ENCODE results near the gene ARMC12.

The ARMC12 gene

GRCh38 chr6:35774116-35774794, 37.4 kb downstream of the ARMC12 start:
- no peak for DNase-seq

GRCh38 chr6:35775031-35775430, 38.2 kb downstream of the ARMC12 start:
- DNase-seq: no peak

- DNase-seq: no peak
Observed at GRCh38 chr6:35776364-35777215, 39.8 kb downstream of the ARMC12 start, which contains the start of gene CLPSL2. Gene CLPSL2 (plus strand): TSS chr6:35776598. CDS start chr6:35776619, 21 bp downstream.

GRCh38 chr6:35777356-35778102, 40.7 kb downstream of the ARMC12 start:
- no peak for DNase-seq

- no peak for DNase-seq
Observed at GRCh38 chr6:35778437-35778836, 41.6 kb downstream of the ARMC12 start.

GRCh38 chr6:35780719-35781118, 43.9 kb downstream of the ARMC12 start, which contains the start of gene CLPSL1:
Gene CLPSL1 (plus strand): TSS chr6:35781019. CDS start chr6:35781111, 92 bp downstream.
- no peak for DNase-seq

GRCh38 chr6:35781290-35781689, 44.5 kb downstream of the ARMC12 start:
- DNase-seq: no peak

- no peak for DNase-seq
Observed at GRCh38 chr6:35782424-35782823, 45.6 kb downstream of the ARMC12 start.

- DNase-seq: no peak
Observed at GRCh38 chr6:35784200-35784599, 47.4 kb downstream of the ARMC12 start.

- DNase-seq: no peak
Observed at GRCh38 chr6:35786272-35786671, 49.4 kb downstream of the ARMC12 start.

- DNase-seq: no peak
Observed at GRCh38 chr6:35786810-35787209, 50.0 kb downstream of the ARMC12 start.

- DNase-seq: no peak
Observed at GRCh38 chr6:35787266-35788218, 50.7 kb downstream of the ARMC12 start.

- no peak for DNase-seq
Observed at GRCh38 chr6:35788423-35788982, 51.7 kb downstream of the ARMC12 start.

GRCh38 chr6:35790683-35791082, 53.9 kb downstream of the ARMC12 start:
- DNase-seq: no peak

- DNase-seq: no peak
Observed at GRCh38 chr6:35794536-35795452, 58.0 kb downstream of the ARMC12 start.

GRCh38 chr6:35795453-35796071, 58.7 kb downstream of the ARMC12 start:
- no peak for DNase-seq

- no peak for DNase-seq
Observed at GRCh38 chr6:35796236-35796635, 59.4 kb downstream of the ARMC12 start.

GRCh38 chr6:35797837-35798526, 61.1 kb downstream of the ARMC12 start:
- DNase-seq: no peak

Measured in amygdala (tissue), 56 donors.